SIG-M5 (cell line): Measurements from ENCODE around the gene NUP58.

Experiments
- DNase-seq: peaks from one replicate; lab custom pipeline; 2025; lab: John Stamatoyannopoulos, UW

Gene NUP58

GRCh38 chr13:25301347-25302113 lies at the start of gene NUP58:
Gene NUP58 (plus strand): TSS chr13:25301625. CDS start chr13:25301774, 149 bp downstream.
- peak; percentile 43 for DNase-seq

- no peak for DNase-seq
These were observed 49.2 kb upstream of the NUP58 start for GRCh38 chr13:25252225-25252624.

- no peak for DNase-seq
These were observed 48.7 kb upstream of the NUP58 start for GRCh38 chr13:25252752-25253151.

- DNase-seq, result no peak
These were observed 47.7 kb upstream of the NUP58 start for GRCh38 chr13:25253702-25254101.

GRCh38 chr13:25262261-25262660 lies 39.2 kb upstream of the NUP58 start:
- DNase-seq, result no peak

- DNase-seq, result no peak
These were observed 34.7 kb upstream of the NUP58 start for GRCh38 chr13:25266706-25267105.

GRCh38 chr13:25267715-25268114 lies 33.7 kb upstream of the NUP58 start:
- DNase-seq, result no peak

- DNase-seq, result no peak
These were observed 32.9 kb upstream of the NUP58 start for GRCh38 chr13:25268561-25268960.

GRCh38 chr13:25276748-25277147 lies 24.7 kb upstream of the NUP58 start:
- no peak for DNase-seq

- DNase-seq, result no peak
These were observed 21.0 kb upstream of the NUP58 start for GRCh38 chr13:25280396-25280795.

GRCh38 chr13:25281193-25281934 lies 20.1 kb upstream of the NUP58 start:
- no peak for DNase-seq

GRCh38 chr13:25281935-25282332 lies 19.5 kb upstream of the NUP58 start:
- DNase-seq, result no peak

GRCh38 chr13:25286308-25286968 lies 15.0 kb upstream of the NUP58 start:
- peak; percentile 29 for DNase-seq

- DNase-seq, result peak; percentile 68
These were observed 14.2 kb upstream of the NUP58 start, which contains the start of gene MTMR6 for GRCh38 chr13:25286969-25287961. Gene MTMR6 (minus strand): TSS chr13:25287488. CDS start chr13:25287247, 241 bp downstream.

GRCh38 chr13:25288966-25289365 lies 12.5 kb upstream of the NUP58 start:
- DNase-seq, result no peak

GRCh38 chr13:25291691-25292090 lies 9.7 kb upstream of the NUP58 start:
- DNase-seq, result no peak

GRCh38 chr13:25292301-25292700 lies 9.1 kb upstream of the NUP58 start:
- DNase-seq, result no peak

GRCh38 chr13:25295228-25295627 lies 6.2 kb upstream of the NUP58 start:
- no peak for DNase-seq

- no peak for DNase-seq
These were observed 5.7 kb upstream of the NUP58 start for GRCh38 chr13:25295701-25296100.

GRCh38 chr13:25300861-25301346 lies 521 bp upstream of the NUP58 start:
- DNase-seq, result no peak

- DNase-seq, result no peak
These were observed 696 bp downstream of the NUP58 start for GRCh38 chr13:25302121-25302520.
